ENCODE measurements around the gene CNOT4. TPM values are rescaled to one million over a fixed set of nuclear protein-coding genes. Genes with fewer than 3 reads are reported as not detected.

The CNOT4 gene
- total RNA-seq, 2 experiments from 2014 or later, result 24.0 to 29.8 TPM

DNA sequence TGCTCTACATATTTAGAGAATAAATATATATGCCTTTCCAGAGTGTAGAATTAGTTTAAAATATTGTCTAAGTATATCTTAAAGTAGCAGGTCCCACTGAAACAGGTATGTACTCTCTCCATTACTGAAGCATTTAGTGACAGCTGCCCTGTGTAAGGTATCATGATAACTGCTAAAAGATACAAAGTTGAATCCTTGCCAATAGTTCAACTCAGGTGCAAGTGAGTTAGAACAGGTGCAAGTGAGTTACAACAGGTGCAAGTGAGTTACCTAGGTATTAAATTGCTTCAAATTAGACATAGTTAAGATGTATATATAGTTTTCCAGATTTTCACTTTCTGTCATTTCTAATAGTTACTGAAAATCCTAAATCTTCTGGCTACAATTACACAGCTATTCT is 119.1 kb downstream of the CNOT4 start:
- DNase-seq (no peak), ATAC-seq (ENCODE audit: poor library complexity) (no peak)
- Mint-ChIP-seq H3K4me1 (ENCODE audit: low read depth) (peaks cover 14% of the 10 kb centered on the region), H3K4me3 (no peak overlapping the region), H3K27ac (no peak overlapping the region), H3K27me3 (no peaks in the 10 kb centered on the region), H3K9me3 (no peaks in the 10 kb centered on the region), H3K36me3 (ENCODE audit: low read depth) (peaks cover 82% of the 10 kb centered on the region)
- Histone ChIP-seq H3K9me3 (ENCODE audit: control insufficient read depth in 1 of 2, insufficient read depth in 1 of 2, low read length in 2 of 2) (no peaks in the 10 kb centered on the region), H3K27ac (ENCODE audit: low read depth in 1 of 2, low read length in 2 of 2) (no peak overlapping the region), H3K36me3 (ENCODE audit: insufficient read depth, low read length) (peaks cover 37% of the 10 kb centered on the region), H3K4me3 (ENCODE audit: low read length) (no peak overlapping the region), H3K27me3 (ENCODE audit: control insufficient read depth in 1 of 2, insufficient read depth in 2 of 2, low read length in 2 of 2) (no peaks in the 10 kb centered on the region), H3K4me1 (ENCODE audit: insufficient read depth, low read length) (no peaks in the 10 kb centered on the region)
- POLR2A ChIA-PET, result no interaction called here
- CTCF ChIA-PET, result no interaction called here
- TF ChIP-seq, protein P1, sequence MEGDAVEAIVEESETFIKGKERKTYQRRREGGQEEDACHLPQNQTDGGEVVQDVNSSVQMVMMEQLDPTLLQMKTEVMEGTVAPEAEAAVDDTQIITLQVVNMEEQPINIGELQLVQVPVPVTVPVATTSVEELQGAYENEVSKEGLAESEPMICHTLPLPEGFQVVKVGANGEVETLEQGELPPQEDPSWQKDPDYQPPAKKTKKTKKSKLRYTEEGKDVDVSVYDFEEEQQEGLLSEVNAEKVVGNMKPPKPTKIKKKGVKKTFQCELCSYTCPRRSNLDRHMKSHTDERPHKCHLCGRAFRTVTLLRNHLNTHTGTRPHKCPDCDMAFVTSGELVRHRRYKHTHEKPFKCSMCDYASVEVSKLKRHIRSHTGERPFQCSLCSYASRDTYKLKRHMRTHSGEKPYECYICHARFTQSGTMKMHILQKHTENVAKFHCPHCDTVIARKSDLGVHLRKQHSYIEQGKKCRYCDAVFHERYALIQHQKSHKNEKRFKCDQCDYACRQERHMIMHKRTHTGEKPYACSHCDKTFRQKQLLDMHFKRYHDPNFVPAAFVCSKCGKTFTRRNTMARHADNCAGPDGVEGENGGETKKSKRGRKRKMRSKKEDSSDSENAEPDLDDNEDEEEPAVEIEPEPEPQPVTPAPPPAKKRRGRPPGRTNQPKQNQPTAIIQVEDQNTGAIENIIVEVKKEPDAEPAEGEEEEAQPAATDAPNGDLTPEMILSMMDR (IDR thresholded peaks at IDR 0.05), result no peak
- intact Hi-C loops (cut with DNase I, micrococcal nuclease), result no loop called here

DNA sequence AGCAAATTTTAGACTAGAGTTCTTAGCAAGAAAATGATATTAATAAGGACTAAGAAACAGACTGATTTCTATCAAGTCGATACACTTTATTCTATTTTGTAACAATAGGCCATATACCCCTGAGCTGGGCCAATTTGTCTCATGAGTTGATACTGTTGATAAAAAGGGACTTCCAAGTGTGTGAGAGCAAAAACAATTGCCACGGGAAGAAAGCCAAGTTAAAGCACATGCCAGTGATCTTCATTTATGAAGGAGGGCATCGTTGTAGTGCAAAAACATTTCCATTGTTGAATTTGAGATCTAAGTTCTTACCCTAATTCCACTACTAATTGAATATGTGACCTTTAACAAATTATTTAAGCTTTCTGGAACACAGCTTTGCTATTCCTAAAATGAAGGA is 119.9 kb downstream of the CNOT4 start:
- Histone ChIP-seq H3K27me3 (ENCODE audit: control insufficient read depth in 1 of 2, insufficient read depth in 2 of 2, low read length in 2 of 2) (no peaks in the 10 kb centered on the region), H3K36me3 (ENCODE audit: insufficient read depth, low read length) (peaks cover 30% of the 10 kb centered on the region), H3K27ac (ENCODE audit: low read depth in 1 of 2, low read length in 2 of 2) (no peak overlapping the region), H3K9me3 (ENCODE audit: control insufficient read depth in 1 of 2, insufficient read depth in 1 of 2, low read length in 2 of 2) (no peaks in the 10 kb centered on the region), H3K4me1 (ENCODE audit: insufficient read depth, low read length) (no peaks in the 10 kb centered on the region), H3K4me3 (ENCODE audit: low read length) (no peak overlapping the region)
- H3K9me3 Mint-ChIP-seq, result no peaks in the 10 kb centered on the region
- H3K27me3 Mint-ChIP-seq, result no peaks in the 10 kb centered on the region
- intact Hi-C loops (cut with DNase I, micrococcal nuclease), result no loop called here
- DNase-seq (no peak), ATAC-seq (ENCODE audit: poor library complexity) (no peak)
- H3K27ac Mint-ChIP-seq, result no peak overlapping the region
- H3K4me1 Mint-ChIP-seq (ENCODE audit: low read depth), result peaks cover 14% of the 10 kb centered on the region
- H3K4me3 Mint-ChIP-seq, result no peak overlapping the region
- CTCF ChIA-PET, result no interaction called here
- TF ChIP-seq, protein P1 (IDR thresholded peaks at IDR 0.05), result no peak
- peaks cover 74% of the 10 kb centered on the region for H3K36me3 Mint-ChIP-seq (ENCODE audit: low read depth)
- POLR2A ChIA-PET, result no interaction called here

DNA sequence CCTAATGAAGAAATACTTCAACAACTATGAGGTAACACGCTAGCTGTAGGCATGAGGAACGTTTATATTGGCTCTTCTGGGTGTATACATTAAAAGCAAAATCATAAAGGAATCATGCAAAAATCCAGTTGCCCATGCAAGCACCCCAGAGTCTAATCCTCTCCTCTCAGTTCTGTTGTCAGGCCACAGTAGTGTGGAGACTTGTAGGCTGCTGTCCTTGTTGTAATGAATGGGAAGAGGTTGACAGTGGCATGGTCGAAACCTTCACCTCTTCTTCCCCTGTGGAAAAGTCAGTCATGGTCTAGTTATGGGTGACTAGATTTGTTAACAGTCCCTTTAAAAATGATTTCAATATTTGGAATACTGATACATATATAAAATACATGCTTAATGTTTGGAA is 121.3 kb downstream of the CNOT4 start:
- no peak overlapping the region for H3K4me3 Mint-ChIP-seq

More for the DNA sequence above, 121.3 kb downstream of the CNOT4 start:
- intact Hi-C loops (cut with DNase I, micrococcal nuclease), result no loop called here
- H3K9me3 Mint-ChIP-seq, result no peaks in the 10 kb centered on the region
- peaks cover 14% of the 10 kb centered on the region for H3K4me1 Mint-ChIP-seq (ENCODE audit: low read depth)
- no peaks in the 10 kb centered on the region for H3K4me1 ChIP-seq (ENCODE audit: insufficient read depth, low read length)
- H3K27me3 ChIP-seq (ENCODE audit: control insufficient read depth in 1 of 2, insufficient read depth in 2 of 2, low read length in 2 of 2), result no peaks in the 10 kb centered on the region
- no peak for ATAC-seq (ENCODE audit: poor library complexity)
- H3K27ac Mint-ChIP-seq, result no peak overlapping the region
- H3K27me3 Mint-ChIP-seq, result no peaks in the 10 kb centered on the region
- H3K36me3 Mint-ChIP-seq (ENCODE audit: low read depth), result peaks cover 60% of the 10 kb centered on the region
- CTCF ChIA-PET, result no interaction called here
- POLR2A ChIA-PET, result no interaction called here
- no peaks in the 10 kb centered on the region for H3K9me3 ChIP-seq (ENCODE audit: control insufficient read depth in 1 of 2, insufficient read depth in 1 of 2, low read length in 2 of 2)
- TF ChIP-seq, protein P1 (IDR thresholded peaks at IDR 0.05), result no peak
- no peak for DNase-seq
- peaks cover 17% of the 10 kb centered on the region for H3K36me3 ChIP-seq (ENCODE audit: insufficient read depth, low read length)
- no peak overlapping the region for H3K27ac ChIP-seq (ENCODE audit: low read depth in 1 of 2, low read length in 2 of 2)
- H3K4me3 ChIP-seq (ENCODE audit: low read length), result no peak overlapping the region

Data from CD4-positive, alpha-beta T cell (primary cell).